Left kidney (tissue), 2 donors: ENCODE data around the gene CRHBP. TPM values are rescaled to one million over a fixed set of nuclear protein-coding genes. Genes with fewer than 3 reads are reported as not detected.

Source experiments
- DNase-seq: peaks from one replicate; pipeline ENCODE4 v3.0.0-alpha.2; 2013
- polyA plus RNA-seq: library from polyadenylated mRNA; unstranded; fragments of 120-200 nt; gene quantifications from one replicate; pipeline ENCODE4 v1.2.1, GENCODE V29; 2013; ENCODE audit not compliant: insufficient read length

Gene CRHBP
- polyA plus RNA-seq, 1 donor, result 24.2 TPM

- no peak for DNase-seq
Observed at GRCh38 chr5:77012601-77013000, 59.8 kb downstream of the CRHBP start.

GRCh38 chr5:77015938-77016569, 63.2 kb downstream of the CRHBP start:
- DNase-seq, result peak; percentile 57

- DNase-seq, result no peak
Observed at GRCh38 chr5:77016962-77017361, 64.1 kb downstream of the CRHBP start.

GRCh38 chr5:77017668-77018067, 64.8 kb downstream of the CRHBP start:
- no peak for DNase-seq

Other genes with a start within 250 kb of the CRHBP start
- 59.9 TPM for gene F2R, start 236.9 kb upstream of the CRHBP start, polyA plus RNA-seq
- 38.4 TPM for gene F2RL1, start 134.0 kb upstream of the CRHBP start, polyA plus RNA-seq
- 0.32 TPM for gene S100Z, start 103.0 kb upstream of the CRHBP start, polyA plus RNA-seq
- gene AGGF1, start 77.4 kb downstream of the CRHBP start, polyA plus RNA-seq, result 34.2 TPM
- gene ZBED3, start 134.2 kb downstream of the CRHBP start, polyA plus RNA-seq, result 40.3 TPM